ENCODE measurements around the gene GOLGA6L2. TPM values are rescaled to one million over a fixed set of nuclear protein-coding genes. Genes with fewer than 3 reads are reported as not detected.

Gene GOLGA6L2
- polyA plus RNA-seq, 4 donors: not detected

Other genes with a start within 250 kb of the GOLGA6L2 start
- not detected for gene GOLGA6L26, start 113.0 kb downstream of the GOLGA6L2 start, polyA plus RNA-seq
- under 1 TPM in 2 of 4 donors, not detected in 2; 0.01 to 0.16 TPM for gene GOLGA8S, start 92.5 kb downstream of the GOLGA6L2 start, polyA plus RNA-seq
- under 1 TPM in 2 of 4 donors, not detected in 2; 0.38 to 0.39 TPM for gene MKRN3, start 118.4 kb upstream of the GOLGA6L2 start, polyA plus RNA-seq
- gene MAGEL2, start 200.6 kb upstream of the GOLGA6L2 start, polyA plus RNA-seq: 1 to 10 TPM in 1 of 4 donors, under 1 TPM in 1, not detected in 2; 0.15 to 2.2 TPM
- gene NDN, start 240.1 kb upstream of the GOLGA6L2 start, polyA plus RNA-seq: 10 to 100 TPM in 3 of 4 donors, 1 to 10 TPM in 1; 7.6 to 69.2 (median 25.1) TPM